Prostate gland (tissue), 2 donors: ENCODE measurements around the gene KIF26B. TPM values are rescaled to one million over a fixed set of nuclear protein-coding genes. Genes with fewer than 3 reads are reported as not detected.
"Not testable (repeated sequence)": the region's sequence is repeated elsewhere in the genome, so short reads cannot be mapped to it uniquely, and the experiment has no call there.

ENCODE experiments used
- DNase-seq: peaks from one replicate; pipeline ENCODE4 v3.0.0-alpha.2; 2019; ENCODE audit warnings: low spot score
- H3K27ac ChIP-seq, 2 donors: fragments of 200-600 bp; sonication (generic); 2 replicates each; pipeline ENCODE4 v1.5.1; 2017 to 2019
- H3K27me3 ChIP-seq: fragments of 200-600 bp; sonication (generic); replicated peaks from 2 replicates; pipeline ENCODE4 v1.5.1; 2019; ENCODE audit not compliant: insufficient read depth
- H3K36me3 ChIP-seq, 2 donors: fragments of 200-600 bp; sonication (generic); 1 replicate in 1 of 2; 2 replicates in 1 of 2; pipeline versions ENCODE4 v1.5.1 to v1.8.1; 2017 to 2019
- H3K4me1 ChIP-seq: fragments of 200-600 bp; sonication (generic); replicated peaks from 2 replicates; pipeline ENCODE4 v1.5.1; 2019
- H3K4me3 ChIP-seq, 2 donors: fragments of 200-600 bp; sonication (generic); 2 replicates each; pipeline ENCODE4 v1.5.1; 2017 to 2019
- H3K9me3 ChIP-seq: fragments of 200-600 bp; sonication (generic); 2 replicates; pipeline ENCODE4 v1.5.1; 2017
- POLR2A ChIP-seq: fragments of 450-650 bp; IDR thresholded peaks from one replicate; pipeline ENCODE4 v1.6.1; 2016; ENCODE audit warnings: antibody characterized with exemption, mild to moderate bottlenecking
- POLR2AphosphoS5 ChIP-seq: sonication (generic); formaldehyde crosslinking; IDR thresholded peaks from one replicate; pipeline ENCODE4 v1.6.1; 2017; ENCODE audit warnings: antibody characterized with exemption
- WGBS: methylation state at CpG from one replicate; pipeline ENCODE4 v1.1.5; 2018; 5-methylcytosine and 5-hydroxymethylcytosine counted together
- intact Hi-C: fragments of 100-400 bp; cut with DNase I; formaldehyde crosslinking; loops from one replicate; pipeline ENCODE4 v1.14.2; 2022
- total RNA-seq, 2 donors: library from RNA; depleted of rRNA; stranded (reverse); fragments of >200 nt; gene quantifications; one replicate each; pipeline ENCODE4 v1.1.0, GENCODE V29; 2016
- TF ChIP-seq, protein P1 (sequence below), 4 experiments: fragments of 200-600 bp in 2 of 4; fragments of 450-650 bp in 2 of 4; sonication (generic) in 2 of 4; IDR thresholded peaks; 1 replicate in 3 of 4; 2 replicates in 1 of 4; pipeline ENCODE4 v1.5.1; 2016 to 2019; ENCODE audit warnings: antibody characterized with exemption in 4 of 4, mild to moderate bottlenecking in 2 of 4, moderate library complexity in 2 of 4

Gene KIF26B
- total RNA-seq, 2 donors from 2014 or later = 3.3 to 3.8 TPM

DNA sequence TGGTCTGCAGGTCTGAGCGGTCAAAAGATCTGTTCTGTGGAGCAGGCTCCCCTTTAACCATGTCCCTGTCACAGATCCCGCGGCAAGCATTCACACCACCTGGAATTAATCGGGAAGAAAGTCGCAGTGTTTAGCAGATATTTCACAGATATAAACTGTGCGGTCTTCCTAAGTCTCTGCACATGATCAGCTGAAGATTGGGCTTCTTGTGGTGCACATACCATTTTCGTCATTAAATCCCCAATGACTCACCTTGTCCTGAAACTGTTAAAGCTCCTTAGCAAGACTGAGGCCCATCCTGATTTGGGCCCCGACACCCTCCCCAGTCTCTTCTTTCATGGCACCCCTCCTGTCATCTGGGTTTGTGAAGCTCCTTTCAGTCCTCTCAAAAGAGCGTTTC, 158.8 kb downstream of the KIF26B start:
- H3K4me3 ChIP-seq = no peak overlapping the region
- 95% methylated on average over 9 of the region's 9 CpGs for WGBS
- no peaks in the 10 kb centered on the region for H3K36me3 ChIP-seq
- H3K4me1 ChIP-seq = no peaks in the 10 kb centered on the region
- no peaks in the 10 kb centered on the region for H3K9me3 ChIP-seq
- intact Hi-C loops = no loop called here
- no peak overlapping the region for H3K27ac ChIP-seq
- H3K27me3 ChIP-seq = peaks cover 2% of the 10 kb centered on the region
- no peak for TF ChIP-seq POLR2A
- TF ChIP-seq, protein P1, sequence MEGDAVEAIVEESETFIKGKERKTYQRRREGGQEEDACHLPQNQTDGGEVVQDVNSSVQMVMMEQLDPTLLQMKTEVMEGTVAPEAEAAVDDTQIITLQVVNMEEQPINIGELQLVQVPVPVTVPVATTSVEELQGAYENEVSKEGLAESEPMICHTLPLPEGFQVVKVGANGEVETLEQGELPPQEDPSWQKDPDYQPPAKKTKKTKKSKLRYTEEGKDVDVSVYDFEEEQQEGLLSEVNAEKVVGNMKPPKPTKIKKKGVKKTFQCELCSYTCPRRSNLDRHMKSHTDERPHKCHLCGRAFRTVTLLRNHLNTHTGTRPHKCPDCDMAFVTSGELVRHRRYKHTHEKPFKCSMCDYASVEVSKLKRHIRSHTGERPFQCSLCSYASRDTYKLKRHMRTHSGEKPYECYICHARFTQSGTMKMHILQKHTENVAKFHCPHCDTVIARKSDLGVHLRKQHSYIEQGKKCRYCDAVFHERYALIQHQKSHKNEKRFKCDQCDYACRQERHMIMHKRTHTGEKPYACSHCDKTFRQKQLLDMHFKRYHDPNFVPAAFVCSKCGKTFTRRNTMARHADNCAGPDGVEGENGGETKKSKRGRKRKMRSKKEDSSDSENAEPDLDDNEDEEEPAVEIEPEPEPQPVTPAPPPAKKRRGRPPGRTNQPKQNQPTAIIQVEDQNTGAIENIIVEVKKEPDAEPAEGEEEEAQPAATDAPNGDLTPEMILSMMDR (IDR thresholded peaks at IDR 0.05) = no peak
- TF ChIP-seq POLR2AphosphoS5 = no peak
- DNase-seq = no peak

DNA sequence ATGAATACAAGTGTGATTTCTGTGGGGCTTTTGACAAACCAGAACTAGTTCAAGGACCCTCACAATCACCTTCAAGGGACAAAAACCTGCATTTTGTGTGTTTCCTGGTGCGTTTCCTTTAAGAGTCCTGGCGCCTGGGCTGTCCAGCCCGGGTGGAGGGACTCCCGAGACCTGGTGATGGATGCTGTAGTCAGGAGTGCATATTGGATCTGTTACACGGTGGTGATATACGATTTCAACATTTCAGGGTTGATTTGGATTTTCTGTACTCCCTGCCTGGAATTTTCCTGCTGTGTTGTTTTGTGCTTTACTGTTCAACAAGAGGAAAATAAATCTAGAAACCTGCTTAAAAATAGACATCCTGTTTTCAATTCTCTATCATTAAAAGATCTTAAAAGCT, 162.0 kb downstream of the KIF26B start:
- intact Hi-C loops = no loop called here
- Histone ChIP-seq H3K27me3 (no peaks in the 10 kb centered on the region), H3K4me3 (no peak overlapping the region), H3K27ac (no peak overlapping the region), H3K4me1 (no peaks in the 10 kb centered on the region), H3K36me3 (no peaks in the 10 kb centered on the region), H3K9me3 (no peaks in the 10 kb centered on the region)
- 85% methylated on average over 6 of the region's 6 CpGs for WGBS
- no peak for DNase-seq
- TF ChIP-seq POLR2AphosphoS5 (no peak), POLR2A (no peak)
- TF ChIP-seq, protein P1 (IDR thresholded peaks at IDR 0.05) = no peak

DNA sequence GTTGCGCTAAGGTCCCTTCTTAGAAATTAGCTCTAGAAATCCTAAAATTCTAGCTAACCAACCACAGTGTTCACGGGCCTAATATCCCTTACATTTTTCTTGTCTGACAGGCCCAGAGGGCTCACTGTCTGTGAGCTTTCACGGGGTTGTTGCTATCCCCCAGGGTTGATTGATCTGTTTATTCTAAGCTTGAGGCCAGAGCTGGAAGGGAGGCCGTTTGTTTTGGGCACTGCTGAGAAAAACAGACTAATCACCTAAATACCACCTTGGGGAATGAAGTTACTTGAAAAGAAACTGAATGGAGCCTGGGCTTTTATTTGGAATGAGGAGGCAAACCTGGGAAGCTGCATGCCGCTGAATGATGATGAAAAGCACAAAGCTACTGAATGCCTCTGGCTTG, 162.4 kb downstream of the KIF26B start:
- intact Hi-C loops = no loop called here
- Histone ChIP-seq H3K9me3 (no peaks in the 10 kb centered on the region), H3K4me3 (no peak overlapping the region), H3K4me1 (no peaks in the 10 kb centered on the region), H3K27ac (no peak overlapping the region), H3K27me3 (no peaks in the 10 kb centered on the region), H3K36me3 (no peaks in the 10 kb centered on the region)
- 76% methylated on average over 5 of the region's 5 CpGs for WGBS
- TF ChIP-seq POLR2A (no peak), POLR2AphosphoS5 (no peak)
- TF ChIP-seq, protein P1 (IDR thresholded peaks at IDR 0.05) = no peak
- no peak for DNase-seq

DNA sequence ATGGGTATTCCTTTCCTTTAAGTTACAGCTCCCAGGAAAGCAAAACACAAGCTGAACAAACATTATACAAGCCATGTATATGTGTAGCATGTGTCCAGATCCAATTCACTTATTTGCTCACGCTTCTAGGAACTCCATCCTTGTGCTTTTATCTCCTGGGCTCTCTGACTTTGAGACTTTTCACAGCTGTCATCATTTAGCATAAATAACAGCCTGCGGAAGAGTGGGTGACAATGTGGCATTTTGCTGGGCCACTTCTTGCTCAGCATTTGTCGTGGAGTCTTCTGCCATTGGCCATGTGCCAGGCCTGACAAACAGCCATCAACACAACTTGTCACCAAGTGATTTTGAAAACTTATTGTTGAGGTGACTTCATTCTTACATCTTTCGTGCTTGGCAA, 164.3 kb downstream of the KIF26B start:
- Histone ChIP-seq H3K27me3 (no peaks in the 10 kb centered on the region), H3K4me3 (no peak overlapping the region), H3K4me1 (no peaks in the 10 kb centered on the region), H3K27ac (no peak overlapping the region), H3K9me3 (no peaks in the 10 kb centered on the region), H3K36me3 (no peaks in the 10 kb centered on the region)
- TF ChIP-seq POLR2AphosphoS5 = no peak
- no peak for TF ChIP-seq POLR2A
- TF ChIP-seq, protein P1 (IDR thresholded peaks at IDR 0.05) = no peak
- intact Hi-C loops = no loop called here
- 77% methylated on average over 4 of the region's 4 CpGs for WGBS
- DNase-seq = no peak

DNA sequence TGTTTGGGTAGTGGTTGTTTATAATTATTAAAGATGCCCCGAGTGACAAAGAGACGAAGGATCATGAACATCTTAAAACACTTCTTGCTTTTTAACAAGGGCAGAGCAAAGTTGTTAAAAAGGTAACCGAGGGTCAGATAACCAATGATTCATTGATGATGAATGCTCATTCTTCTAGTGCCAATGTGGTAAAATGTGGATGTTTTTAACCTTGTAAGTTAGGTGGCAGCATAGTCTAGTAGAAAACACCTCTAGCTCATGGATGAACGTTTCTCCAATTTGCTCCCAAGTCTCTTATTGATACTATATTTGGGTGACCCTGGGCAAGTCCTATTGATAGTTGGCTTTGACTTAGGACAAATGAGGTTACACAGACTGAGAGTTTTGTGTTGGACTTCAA, 167.9 kb downstream of the KIF26B start:
- intact Hi-C loops = no loop called here
- Histone ChIP-seq H3K9me3 (no peaks in the 10 kb centered on the region), H3K4me3 (no peak overlapping the region), H3K27me3 (no peaks in the 10 kb centered on the region), H3K27ac (no peak overlapping the region), H3K4me1 (no peaks in the 10 kb centered on the region), H3K36me3 (no peaks in the 10 kb centered on the region)
- TF ChIP-seq, protein P1 (IDR thresholded peaks at IDR 0.05) = peak in 1 of 4 experiments; percentile 36
- TF ChIP-seq POLR2A = no peak
- 27% methylated on average over 4 of the region's 4 CpGs for WGBS
- no peak for DNase-seq

DNA sequence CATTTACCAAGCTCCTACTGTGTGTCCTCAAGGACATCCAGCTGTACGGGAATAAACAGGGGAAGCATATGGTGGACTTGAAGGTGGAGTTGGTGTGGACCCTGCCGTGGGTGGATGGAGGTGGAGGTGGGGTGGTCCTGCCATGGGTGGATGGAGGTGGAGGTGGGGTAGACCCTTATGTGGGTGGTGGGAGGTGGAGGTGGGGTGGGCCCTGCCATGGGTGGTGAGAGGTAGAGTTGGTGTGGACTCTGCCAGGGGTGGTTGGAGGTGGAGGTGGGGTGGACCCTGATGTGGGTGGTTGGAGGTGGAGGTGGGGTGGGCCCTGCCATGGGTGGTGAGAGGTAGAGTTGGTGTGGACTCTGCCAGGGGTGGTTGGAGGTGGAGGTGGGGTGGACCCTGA, 169.0 kb downstream of the KIF26B start:
- H3K9me3 ChIP-seq, H3K27me3 ChIP-seq, H3K36me3 ChIP-seq, intact Hi-C loops, H3K4me3 ChIP-seq, H3K4me1 ChIP-seq, H3K27ac ChIP-seq, DNase-seq: not testable (repeated sequence)
- 91% methylated on average over 2 of the region's 2 CpGs for WGBS
